NCI-H345 (cell line): ENCODE data around the gene ITPR1.
"Not testable (repeated sequence)": the region's sequence is repeated elsewhere in the genome, so short reads cannot be mapped to it uniquely, and the experiment has no call there.

Experiments used
- DNase-seq: peaks from one replicate; lab custom pipeline; 2025; lab: John Stamatoyannopoulos, UW

The ITPR1 gene

GRCh38 chr3:4758957-4759656 lies 266.0 kb downstream of the ITPR1 start:
- no peak for DNase-seq

DNA sequence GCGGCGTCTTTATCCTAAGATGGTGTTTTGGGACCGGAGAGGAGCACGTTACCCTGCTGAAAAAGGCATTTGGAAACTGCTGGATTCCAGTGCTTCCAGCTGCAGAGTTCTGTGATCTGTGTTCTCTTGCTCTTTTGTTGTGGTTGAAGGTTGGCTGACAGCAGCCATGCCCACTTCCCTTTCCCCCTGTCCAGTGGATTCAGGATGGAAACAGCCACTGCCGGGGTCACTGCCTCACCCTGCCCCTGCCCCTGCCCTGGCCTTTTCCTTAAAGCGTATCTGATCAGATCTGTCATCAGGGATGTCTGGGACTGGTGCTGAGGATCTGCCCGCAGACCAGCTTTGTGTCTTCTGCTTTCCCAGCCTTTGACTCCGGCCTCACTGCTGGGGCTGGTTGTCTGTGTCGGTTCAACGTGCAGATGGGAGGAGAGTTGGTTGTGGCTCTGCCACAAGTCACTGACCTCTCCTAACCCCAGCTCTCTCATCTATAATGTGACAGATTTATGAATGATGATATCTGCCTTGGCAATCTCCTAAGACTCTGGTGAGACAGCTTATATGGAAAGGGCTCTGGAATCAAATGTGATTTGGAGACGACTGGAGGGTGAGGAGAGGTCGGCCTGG lies 266.7 kb downstream of the ITPR1 start:
- no peak for DNase-seq

DNA sequence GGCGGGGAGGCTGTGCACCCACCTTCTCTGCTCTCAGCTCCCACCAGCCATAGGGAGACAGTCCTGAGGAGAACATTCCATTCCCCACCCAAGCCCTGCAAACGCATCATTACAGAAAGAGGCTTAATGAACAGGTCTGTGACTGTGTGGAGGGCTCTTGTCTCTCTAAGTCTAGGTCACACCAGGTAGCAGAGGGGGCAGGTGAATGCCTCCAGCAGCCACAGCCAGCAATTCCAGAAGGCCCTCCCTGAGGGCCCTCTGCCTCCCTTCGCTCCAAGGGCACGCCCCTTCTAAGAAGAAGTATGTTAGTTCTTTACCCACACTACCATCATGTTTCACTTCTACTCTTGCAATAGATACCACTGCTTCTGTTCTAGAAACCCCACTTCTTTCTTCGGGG lies 268.6 kb downstream of the ITPR1 start:
- DNase-seq, result no peak

DNA sequence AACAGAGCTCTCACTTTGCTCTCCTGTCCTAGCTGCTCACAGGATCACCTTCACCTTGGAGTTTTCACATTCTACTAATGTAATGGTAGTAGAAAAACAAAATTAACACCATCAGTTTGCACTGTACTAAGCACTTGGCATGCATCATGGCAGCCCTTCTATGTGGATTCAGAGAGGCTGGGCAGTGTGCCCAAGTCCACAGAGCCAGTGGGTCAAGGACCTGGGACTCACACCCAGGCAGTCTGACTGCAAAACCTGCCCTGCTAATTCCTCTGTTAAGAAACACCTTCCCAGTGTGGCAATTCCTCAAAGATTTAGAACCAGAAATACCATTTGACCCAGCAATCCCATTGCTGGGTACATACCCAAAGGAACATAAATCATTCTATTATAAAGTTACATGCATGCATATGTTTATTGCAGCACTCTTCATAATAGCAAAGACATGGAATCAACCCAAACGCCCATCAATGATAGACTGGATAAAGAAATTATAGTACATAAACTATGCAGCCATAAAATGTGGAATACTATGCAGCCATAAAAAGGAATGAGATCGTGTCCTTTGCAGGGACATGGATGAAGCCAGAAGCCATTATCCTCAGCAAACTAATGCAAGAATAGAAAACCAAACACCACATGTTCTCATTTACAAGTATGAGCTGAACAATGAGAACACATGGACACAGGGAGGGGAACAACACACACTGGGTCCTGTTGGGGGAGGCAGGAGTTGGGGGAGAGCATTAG lies 269.5 kb downstream of the ITPR1 start:
- not testable (repeated sequence) for DNase-seq

- DNase-seq, result no peak
Measured at GRCh38 chr3:4763604-4764247, 270.6 kb downstream of the ITPR1 start.

DNA sequence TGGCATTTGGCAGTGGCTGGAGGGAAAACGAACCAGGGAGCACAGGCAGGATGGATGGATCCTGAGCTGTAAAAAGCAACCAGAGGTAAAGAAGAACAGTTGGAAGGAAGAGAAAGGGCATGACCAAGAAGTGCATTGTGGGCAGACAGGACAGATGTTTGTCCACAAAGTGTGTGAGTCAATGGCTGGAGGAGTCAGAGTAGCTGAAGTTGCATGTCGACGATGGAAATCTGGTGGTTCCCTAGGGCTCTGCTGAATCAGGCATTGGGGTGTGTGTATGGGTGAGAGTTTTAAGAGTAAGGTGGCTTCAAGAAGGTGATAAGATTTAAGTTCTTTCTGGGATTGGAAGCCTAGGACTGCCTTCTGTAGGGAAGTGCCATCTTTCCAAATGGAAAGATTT lies 272.1 kb downstream of the ITPR1 start:
- DNase-seq, result no peak

GRCh38 chr3:4766263-4766662 lies 273.1 kb downstream of the ITPR1 start:
- DNase-seq, result no peak

- no peak for DNase-seq
Measured at GRCh38 chr3:4766716-4767499, 273.8 kb downstream of the ITPR1 start.

DNA sequence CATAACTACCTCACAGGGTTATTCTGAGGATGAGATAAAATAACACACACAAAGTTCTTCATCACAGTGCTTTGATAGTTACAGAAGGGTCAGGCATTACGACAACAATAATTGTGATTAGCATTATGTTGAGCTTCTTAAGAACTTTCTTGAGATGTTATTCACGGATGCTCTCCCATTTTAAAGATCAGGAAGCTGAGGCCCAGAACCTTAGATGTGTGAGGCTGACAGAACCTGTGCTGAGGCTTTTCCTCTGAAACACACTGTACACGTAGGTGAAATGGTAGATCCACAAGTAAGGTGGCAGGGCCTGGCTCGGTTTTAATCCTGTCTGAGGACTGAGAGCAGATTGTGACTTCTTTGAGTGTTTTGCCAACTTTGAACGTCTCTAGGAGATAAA lies 274.9 kb downstream of the ITPR1 start:
- no peak for DNase-seq

GRCh38 chr3:4768521-4768920 lies 275.4 kb downstream of the ITPR1 start:
- DNase-seq, result no peak

DNA sequence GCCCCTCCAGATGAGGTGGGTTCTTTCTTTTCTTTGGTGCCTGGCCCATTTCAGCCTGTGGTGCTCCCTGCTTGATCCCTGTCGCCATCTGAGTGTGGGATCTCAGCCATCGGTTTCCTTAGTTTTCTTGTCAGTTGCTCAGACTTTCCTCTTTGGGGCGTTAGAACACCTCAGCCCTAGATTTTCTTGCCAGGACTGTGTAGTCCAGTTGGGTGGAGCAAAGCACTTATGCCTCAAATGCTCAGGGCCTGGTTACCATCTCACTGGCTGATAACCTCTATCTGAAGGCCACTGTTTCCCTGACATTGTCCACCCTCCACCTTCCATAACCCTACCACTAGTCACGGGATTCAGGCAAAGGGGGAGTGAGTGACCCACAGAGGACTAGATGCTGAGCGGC lies 277.4 kb downstream of the ITPR1 start:
- DNase-seq, result no peak

GRCh38 chr3:4771243-4771642 lies 278.1 kb downstream of the ITPR1 start:
- no peak for DNase-seq

DNA sequence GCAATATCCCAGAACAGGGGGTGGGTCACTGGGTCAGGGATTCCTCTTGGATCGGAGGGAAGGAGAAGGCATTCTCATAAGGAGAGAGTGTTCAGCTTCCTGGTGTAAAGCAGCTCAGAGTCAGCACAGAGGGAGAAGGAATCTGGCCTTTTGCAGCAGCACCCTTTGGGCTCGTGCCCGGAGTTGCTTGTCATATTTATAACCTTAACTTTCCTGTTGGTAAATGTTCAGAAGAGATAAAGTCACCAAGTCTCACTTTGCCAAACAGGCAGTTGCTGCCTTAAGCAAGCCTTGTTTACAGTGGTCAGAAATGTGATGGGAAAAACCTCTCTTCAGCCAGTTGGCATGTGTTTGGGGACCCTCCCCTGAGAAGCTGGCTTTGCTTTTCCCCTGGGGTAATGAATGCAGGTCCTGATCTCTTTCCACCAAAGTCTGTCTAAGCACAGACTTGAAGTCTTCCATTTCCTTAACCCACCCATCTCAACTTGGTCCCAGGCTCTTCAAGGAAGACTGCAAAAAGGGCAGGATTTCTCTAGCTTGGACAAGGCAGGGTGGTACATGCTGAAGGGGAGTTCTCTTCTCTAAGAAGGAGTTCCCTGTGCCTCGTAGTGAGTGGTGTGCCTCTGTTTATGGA lies 279.1 kb downstream of the ITPR1 start:
- no peak for DNase-seq

- DNase-seq, result no peak
Measured at GRCh38 chr3:4772858-4773257, 279.7 kb downstream of the ITPR1 start.

- DNase-seq, result no peak
Measured at GRCh38 chr3:4773583-4773982, 280.4 kb downstream of the ITPR1 start.

GRCh38 chr3:4774531-4774930 lies 281.4 kb downstream of the ITPR1 start:
- DNase-seq, result no peak

DNA sequence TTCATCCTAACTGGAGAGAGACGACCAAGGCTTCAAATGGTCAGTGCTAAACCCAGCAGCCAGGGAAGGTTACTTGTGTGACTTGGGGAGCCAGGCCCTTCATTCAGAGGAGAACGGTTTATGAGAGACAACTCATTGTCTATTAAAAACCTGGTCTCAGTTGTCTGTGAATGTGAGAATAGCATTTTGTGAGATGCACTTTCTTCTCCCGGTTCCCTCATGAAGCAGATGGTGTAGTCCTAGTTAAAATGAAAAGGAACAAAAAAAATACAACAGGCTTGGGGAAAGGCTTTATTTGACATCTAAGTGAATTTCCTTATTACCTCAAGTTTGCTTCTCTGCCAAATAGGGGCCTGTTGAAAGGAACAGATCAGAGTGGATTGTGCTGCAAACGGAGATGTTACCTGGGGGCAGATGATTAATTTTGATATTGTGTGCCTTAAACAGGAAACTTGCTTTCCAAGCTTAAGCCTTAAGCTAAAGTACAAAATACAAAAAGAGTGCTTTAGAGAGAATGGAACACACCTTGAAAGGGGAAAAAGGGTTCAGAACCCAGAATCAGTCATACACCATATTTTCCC lies 283.3 kb downstream of the ITPR1 start:
- DNase-seq, result no peak

GRCh38 chr3:4776980-4777581 lies 283.9 kb downstream of the ITPR1 start:
- DNase-seq, result no peak

DNA sequence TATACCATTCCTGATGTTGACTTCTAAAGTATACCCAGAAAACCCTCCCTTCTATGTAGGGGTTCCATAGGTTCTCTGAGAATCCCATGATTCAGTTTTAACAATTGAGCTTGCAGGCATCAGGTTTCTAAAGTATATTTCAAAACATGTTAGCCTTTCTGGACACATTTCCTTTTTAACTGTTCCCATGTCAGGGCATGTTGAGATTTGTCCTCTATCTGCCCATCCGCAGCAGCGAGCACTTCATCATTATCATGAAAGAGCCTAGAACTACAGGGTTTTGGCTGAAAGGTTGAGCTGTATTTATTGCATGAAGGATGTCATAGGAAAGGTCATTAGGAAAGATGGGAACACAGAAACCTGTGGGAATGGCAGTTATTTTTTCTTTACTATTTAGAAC lies 285.0 kb downstream of the ITPR1 start:
- no peak for DNase-seq

DNA sequence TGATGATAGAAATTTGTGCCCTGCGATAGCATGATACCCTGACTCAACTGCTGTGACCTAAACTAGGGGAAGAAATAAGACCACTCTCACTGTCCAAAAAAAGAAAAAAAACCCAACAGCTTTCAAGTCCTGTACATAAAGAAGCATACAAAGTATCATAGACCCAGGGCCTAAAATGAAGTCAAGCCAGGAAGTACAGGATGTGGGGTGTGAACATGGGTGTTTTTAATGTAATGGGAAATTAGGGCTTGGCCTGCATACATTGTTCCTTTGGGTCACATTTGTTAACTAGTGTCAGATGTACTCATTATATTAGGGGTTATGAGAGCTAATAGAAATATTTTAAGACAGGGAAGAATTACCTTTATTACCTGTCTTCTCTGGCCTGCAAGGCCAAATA lies 285.6 kb downstream of the ITPR1 start:
- DNase-seq, result no peak

- no peak for DNase-seq
Measured at GRCh38 chr3:4780545-4780957, 287.4 kb downstream of the ITPR1 start.
